NOMO-1 (cell line): ENCODE data around the gene DNHD1.
A peak's percentile ranks its signal among the peaks of the same experiment; 100 is the strongest.

Source experiments
- DNase-seq, 2 experiments: peaks; one replicate each; lab custom pipeline; 2025; ENCODE audit not compliant: unreplicated experiment in 2 of 2; lab: John Stamatoyannopoulos, UW

Gene DNHD1

DNA sequence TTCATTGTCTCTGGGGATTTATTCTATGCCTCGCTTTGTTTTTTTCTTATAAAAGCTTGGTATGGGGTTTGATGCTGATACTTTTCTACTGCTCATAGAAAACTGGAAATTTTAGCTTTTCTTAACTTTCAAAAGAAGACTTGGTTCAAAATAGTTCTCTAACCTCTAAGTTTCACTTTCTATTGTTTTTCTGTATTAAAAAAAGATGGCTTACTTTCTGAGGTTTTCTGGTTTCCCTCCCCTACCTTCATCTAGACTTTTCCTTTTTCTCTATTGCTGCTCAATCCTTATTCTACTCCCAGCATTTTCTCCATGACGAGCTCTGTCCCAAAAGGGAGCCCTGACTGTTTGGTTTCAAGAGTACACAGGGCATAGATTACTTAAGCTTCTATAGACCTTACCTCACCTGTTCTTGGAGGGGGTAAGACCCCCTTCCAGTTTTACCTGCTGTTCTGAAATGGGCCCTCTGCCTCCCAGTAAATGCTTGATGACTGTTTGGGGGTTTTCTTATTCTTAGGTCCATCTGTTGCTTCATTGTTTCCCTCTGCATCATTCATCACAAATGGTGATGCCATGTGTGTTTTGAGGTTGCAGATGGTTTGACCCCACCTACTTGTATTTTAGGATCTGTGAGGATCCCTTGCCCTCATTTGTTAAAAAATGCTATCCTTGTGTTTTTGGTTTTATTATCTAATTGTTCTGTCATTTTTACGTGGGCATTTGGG is 29.5 kb downstream of the DNHD1 start:
- no peak for DNase-seq

DNA sequence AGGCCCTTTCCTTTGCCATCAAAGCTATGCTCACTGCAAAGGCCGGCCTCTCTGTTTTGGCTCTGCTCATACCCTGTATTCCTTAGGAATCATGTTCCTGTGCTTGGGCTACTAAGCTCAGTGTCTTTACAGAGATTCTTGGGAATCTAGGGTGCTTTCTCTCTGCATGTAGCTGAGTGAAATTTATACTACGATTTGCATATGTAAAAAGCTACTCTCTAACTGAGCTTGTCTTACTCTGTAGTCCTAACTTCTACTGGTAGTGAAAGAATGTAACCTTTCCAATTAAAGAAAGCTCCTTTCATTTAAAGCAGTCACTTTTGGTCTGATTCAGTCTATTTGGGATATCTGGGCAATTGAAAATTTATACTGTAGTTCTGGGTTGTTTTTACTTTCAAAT is 32.2 kb downstream of the DNHD1 start:
- no peak for DNase-seq

DNA sequence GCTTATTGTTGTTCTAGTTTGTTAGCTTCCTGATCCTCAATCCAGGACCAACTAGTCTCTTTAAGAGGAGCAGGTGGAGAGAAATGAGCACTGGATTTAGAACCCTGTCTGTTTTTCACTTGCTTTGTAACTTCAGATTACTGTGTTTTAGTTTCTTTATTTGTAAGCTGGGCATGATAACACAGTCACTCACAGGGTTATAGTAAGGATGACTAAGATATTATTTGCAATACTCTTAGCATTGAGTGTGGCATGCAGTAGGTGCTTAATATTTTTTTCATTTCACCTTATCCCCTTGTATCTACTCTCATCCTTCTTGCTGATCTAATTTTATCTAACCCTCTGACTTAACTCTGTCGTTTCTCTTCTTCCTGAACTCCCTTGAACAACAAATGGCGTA is 33.8 kb downstream of the DNHD1 start:
- no peak for DNase-seq

DNA sequence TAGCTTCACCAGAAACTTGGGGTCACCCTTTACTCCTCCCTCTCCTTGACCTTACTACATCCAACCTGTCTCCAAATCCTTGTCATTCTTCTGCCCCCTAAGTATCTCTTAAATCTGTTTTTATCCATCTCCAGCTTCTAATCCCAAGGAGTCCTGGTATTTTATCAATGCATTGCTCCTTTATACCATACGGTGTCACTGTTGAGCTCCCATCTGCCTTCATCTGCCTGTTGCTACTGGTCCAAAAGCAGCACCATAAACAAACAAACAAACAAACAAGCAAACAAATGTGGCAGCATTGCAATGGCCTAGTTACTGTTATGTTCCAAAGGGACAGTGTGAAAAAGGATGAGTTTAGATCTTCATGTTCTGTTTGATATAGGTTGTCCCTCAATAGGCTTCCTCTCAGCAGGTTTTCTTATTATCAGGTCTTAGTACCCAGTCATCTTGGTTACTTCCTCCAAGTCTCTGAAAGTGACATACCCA is 34.2 kb downstream of the DNHD1 start:
- peak in 1 of 2 experiments; percentile 32 for DNase-seq

DNA sequence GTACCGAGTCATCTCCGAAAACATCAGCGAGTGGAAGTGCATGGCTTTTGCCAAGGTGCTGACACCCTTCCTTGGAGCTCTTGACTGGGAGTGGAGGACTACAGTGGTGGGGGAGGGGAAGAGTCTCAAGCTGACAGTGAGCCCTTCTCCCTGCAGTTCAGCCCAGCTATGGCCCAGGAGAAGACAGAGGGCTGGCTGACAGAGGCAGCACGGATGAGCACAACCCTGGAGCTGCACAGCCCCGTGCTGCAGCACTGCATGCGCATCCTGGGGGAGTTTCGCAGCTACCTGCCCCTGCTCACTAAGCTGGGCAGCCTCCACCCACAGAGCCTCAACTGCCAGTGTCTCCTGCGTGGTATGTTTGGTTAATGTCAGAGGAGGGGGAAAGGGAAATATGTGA is 41.4 kb downstream of the DNHD1 start:
- no peak for DNase-seq

DNA sequence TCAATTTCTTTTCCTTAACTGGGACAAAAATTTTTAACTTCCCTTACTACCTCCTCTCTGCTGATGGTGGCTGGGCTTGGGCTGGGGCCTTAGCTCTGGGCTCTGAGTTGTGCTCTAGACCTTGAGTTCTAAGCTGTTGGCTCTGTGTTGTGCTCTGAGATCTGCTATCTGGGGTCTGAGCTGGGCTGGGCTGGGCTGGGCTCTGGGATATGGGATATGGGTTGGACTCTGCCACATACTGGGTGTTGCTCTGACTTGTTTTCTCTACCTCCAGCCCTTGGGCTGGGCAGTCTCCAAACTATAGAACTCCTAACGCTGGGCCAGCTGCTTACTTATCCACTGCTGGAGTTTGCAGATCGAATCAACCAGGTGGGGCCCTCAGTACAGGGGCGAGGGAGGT is 41.9 kb downstream of the DNHD1 start:
- no peak for DNase-seq

DNA sequence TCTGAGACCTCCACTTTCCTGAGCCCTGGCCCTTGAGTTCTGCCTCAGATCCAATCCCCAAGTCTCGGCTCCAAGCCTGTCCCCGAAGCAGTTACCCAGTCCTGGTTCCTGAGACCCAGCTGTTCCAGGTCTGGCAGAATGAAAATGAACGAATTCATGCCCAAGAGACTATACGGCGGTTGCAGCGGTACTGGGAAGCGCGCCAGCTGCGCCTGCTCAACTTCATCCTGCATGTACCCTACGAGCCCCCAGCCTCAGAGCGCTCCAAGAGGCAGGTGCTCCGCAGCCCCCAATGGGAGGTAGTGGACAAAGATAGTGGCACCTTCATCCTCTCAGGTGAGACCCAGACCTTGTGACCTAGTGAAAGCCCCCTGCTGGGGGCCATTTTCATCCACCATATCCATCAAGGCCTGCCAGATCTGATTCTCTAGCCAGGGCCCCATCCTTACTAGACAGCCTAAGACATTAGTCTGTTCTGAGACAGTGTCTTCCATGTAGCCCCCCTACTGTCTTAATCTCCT is 42.7 kb downstream of the DNHD1 start:
- no peak for DNase-seq

DNA sequence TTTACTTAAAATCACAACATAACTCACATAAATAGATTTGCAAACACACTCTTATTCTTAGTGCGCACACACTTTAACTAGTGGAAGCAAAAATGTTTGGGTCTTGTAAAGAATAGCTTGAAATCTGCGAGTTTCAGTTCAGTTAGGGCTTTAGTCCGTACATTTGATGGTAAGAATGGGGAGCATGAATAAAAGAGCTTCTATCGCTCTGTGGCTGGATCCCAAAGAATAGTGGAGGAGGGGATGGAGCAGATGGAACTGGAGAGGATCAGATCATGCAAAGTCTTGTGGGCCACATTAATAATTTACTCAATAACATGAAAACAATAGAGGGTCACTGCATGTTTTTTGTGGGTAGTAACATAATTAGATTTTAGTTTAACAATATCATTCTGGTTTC is 44.3 kb downstream of the DNHD1 start:
- no peak for DNase-seq

DNA sequence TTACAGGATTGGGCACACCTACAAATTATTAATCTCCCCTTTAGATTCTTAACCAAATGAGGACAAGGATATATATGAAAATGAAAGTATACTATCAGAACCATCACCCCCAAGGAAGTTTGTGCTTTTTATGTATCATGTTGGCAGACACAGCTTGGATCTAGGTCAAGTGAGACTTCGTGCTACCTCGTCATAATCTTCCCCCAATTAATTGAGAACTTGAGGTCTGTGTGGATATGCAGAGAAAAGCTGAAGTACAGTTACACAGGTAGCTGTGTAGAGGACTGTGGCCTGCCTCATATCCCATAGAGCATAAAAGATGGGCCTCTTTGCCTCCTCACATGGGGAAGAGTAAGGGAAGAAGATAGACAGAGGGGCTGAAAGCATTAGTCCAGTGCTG is 45.6 kb downstream of the DNHD1 start:
- no peak for DNase-seq

DNA sequence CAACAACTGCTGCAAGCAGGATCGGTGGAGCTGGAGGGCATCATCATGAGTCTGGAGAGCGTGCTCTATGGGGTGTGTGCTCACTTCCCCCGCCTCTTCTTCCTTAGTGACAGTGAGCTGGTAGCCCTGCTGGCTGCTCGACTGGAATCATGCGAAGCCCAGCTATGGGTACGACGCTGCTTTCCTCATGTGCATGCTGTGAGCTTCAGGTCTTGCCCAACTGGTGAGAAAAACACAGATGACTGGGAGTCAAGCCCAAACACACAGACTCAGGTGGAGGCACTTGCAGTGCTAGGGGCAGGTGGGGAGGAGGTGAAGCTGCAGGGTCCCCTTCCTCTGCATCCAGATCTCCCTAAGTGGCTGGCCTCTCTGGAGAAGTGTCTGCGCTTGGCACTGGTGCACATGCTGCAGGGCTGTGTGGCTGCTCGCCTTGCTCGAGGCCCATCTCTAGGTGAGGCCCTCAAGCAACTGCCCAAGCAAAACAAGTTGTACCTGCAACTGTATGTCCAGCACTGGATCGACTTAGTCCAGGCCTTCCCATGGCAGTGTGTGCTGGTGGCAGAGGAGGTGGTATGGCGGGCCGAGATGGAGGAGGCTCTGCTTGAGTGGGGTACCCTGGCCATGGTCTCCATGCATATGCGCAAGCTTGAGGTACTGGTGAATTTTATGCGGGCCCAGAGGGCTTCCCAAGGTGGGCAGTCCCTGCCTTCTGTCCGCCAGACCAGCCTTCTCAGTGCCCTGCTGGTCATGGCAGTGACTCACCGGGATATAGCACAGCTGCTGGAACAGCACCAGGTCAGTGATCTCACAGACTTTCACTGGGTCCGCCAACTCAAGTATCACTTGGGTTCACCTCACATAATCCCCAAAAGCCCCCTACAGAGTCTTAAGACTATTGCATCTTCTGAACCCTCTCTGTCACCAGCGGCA is 48.1 kb downstream of the DNHD1 start:
- DNase-seq: no peak

DNA sequence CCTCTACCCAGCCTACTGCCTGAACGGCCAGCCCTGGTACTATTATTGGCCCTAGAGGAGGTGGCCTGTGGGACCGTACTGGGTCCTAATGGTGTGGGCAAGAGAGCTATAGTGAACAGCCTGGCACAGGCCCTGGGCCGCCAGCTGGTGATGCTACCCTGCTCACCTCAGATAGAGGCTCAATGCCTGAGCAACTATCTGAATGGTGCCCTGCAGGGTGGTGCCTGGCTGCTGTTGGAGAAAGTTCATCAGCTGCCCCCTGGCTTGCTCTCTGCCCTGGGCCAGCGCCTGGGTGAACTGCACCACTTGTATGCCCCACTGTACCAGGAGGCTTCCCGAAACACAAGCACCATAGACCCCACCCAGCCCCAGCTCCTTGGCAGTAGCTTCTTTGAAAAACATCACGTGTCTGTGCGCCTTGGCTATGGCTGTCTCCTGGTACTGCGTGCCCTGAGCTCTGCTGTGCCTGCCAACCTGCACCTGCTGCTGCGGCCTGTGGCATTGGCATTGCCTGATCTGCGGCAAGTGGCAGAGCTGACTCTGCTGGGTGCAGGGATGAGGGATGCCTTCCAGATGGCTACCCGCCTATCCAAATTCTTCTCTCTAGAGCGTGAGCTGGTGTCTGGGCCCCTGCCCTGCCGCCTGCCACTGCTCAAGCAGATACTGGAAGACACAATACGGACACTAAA is 49.0 kb downstream of the DNHD1 start:
- DNase-seq: no peak

DNA sequence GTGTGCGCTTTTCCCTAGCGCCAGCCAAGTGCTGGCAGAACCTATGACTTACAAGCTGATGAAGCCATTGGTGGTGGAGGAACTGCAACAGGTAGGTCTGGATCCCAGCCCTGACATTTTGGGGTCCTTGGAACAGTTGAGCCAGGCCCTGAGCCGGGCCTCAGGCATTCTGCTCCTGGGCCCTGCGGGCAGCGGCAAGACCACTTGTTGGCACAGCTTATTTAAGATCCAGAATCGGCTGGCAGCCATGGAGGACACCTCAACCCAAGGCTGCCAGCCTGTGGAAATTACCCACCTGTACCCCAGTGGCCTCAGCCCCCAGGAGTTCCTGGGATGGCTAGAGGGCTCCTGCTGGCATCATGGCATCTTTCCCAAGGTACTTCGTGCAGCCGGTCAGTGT is 49.7 kb downstream of the DNHD1 start:
- no peak for DNase-seq

DNA sequence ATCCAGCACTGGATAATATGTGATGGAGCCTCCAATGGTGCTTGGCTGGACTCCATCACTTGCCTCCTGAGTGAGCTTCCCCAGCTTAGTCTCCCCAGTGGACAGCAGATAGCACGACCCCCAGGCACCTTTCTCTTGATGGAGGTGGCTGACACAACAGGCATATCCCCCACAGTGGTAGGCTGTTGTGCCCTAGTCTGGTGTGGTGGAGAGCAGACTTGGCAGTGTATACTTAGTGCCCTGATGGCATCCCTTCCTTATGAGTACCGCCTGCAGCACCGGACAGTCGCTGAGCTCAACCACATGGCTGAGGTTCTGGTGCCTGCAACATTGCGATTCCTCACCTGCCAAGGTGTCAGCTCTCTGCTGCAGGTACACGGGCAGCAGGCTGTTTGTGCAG is 50.1 kb downstream of the DNHD1 start:
- no peak for DNase-seq

DNA sequence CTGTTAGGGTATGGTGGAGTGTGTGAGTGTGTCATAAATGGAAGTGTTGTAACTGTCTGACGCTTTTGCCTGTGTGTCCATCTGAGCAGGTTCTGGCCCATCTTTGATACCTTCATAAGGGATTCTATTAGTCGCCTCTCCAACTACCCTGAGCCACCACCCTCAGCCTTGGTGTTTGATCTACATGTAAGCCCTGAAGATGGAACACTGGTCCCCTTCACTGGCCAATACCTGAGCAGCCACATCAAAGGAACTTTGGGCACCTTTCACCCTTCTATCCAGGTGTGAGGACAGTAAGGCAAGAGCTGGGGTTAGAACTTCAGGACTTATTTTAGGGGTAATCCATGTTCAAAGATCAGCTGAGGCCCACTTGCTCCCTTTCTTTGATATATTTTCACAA is 51.0 kb downstream of the DNHD1 start:
- DNase-seq: no peak

DNA sequence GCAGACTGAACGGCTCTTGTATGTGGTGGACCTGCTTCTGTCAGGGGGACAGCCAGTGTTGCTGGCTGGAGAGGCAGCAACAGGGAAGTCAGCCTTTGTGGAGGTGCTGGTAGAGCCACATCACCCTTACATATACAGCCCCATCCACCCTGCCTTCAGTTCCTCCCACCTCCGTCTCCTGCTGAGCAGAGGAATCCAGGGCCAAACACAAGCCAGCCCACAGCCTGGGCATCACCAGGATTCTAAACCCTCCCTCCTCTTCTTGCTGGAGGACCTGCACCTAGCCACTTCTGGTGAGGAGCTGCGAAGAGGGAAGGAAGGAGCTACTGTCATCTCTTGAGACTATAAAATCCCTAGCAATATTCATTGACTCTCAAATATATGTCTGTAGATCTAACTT is 51.6 kb downstream of the DNHD1 start:
- no peak for DNase-seq

DNA sequence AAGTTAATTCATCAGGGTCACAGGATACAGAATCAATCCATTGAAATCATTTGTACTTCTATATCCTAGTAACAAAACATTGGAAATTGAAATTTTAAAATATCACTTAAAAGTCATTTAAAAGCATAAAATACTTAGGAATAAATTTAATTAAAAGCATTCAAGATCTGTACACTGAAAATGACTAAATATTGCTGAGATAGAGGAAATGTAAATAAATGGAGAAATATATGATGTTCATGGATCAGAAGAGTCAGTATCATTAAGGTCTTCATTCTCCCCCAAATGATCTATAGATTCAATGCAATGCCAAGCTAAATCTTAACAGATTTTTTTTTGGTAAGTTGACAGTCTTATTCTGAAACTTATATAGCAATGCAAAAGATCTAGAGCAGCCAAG is 56.6 kb downstream of the DNHD1 start:
- no peak for DNase-seq

DNA sequence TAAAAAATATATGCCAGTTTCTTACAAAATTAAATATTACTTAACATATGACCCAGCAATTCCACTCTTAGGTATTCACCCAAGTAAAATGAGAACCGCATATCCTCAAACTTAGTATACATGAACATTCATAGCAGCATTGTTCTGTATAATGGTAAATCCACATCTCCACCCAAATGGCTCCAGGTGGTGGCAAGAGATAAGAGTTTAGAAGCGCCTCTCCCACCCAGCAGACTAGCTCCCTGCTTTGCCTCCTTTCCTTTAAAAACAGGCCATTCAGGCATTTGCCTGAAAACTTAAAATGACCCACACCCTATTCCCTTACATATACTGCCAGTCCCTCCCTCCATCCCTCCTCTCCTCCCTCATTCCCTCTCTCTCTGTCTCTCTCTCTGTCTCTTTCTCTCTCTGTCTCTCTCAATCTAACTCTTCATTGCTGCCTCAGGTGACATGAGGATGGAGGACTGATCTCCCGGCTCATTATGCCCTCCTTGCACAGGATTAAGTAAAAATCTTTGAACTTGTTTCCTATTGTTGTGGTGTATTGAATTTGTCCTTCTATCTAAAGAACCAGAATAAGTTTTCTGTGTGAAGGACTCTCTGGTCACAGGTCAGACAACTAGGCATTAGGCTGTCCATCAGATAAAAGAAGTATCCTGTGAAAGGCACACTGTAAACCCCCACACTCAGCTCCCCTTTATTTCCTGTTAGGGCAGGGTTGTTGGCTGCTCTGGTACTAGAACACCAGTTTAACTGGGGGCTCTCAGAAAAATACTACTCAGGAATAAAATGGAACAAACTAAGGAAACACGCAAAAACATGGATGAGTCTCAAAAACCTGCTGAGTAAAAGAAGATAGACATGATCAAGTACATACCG is 58.0 kb downstream of the DNHD1 start:
- DNase-seq: no peak

DNA sequence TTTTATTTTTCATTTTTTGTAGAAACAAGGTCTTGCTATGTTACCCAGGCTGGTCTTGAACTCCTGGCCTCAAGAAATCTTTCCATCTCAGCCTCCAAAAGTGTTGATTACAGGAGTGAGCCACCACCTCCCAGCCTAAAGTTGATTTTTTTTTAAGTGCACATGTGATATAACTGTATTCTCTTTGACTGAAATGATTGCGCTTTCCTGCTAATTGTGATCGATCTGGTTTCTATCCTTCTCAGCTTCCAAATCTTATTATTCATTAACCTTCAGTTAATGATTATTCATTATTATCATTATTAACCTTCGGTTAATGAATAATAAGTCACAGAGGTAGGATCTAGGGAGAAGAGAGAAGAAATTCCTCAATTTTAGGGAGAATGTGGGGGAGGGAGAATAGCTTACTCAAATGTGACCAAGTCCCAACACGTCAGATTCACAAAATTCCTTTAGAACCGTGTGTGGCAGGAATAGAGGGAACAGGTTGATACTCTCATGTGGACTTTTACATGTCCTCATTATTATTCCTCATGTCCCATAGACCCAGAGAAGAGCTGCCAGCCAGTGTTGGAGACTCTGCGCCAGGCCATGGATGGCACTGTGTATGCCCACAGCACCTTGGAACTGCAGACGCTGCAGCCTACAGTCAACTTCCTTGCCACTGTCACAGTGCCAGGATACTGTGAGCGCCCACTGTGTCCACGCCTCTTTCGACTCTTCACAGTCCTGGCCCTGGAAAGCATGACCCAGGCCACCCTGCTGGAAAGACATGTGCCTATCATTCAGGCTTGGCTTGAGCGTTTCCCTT is 59.3 kb downstream of the DNHD1 start:
- no peak for DNase-seq

DNA sequence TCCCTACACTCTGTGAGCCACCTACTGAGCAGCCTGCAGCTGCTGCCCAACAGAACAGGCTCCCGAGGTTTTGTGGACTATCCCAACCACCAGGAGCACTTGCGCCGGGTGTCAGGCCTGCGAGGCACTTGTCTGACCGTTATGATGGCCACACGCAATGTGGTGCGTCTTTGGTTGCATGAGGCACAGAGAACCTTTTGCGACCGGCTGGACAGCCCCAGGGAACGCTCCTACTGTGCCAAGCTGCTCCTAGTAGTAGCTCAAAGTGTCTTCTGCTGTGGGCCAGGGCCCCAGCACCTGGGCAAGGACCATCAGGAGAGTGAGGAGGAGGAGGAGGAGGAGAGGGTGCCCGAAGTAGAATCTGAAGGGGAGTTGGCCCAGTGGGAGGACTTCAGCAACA is 60.0 kb downstream of the DNHD1 start:
- DNase-seq: no peak
